Measurements from ENCODE around the gene GPR156. TPM values are rescaled to one million over a fixed set of nuclear protein-coding genes. Genes with fewer than 3 reads are reported as not detected.
A peak's percentile ranks its signal among the peaks of the same experiment; 100 is the strongest.

Gene GPR156
- total RNA-seq, 1 experiment from 2014 or later = 3.1 TPM

GRCh38 chr3:120181632-120182031, 103.4 kb downstream of the GPR156 start:
- BruUV-seq (replicated peaks) = no TSS peak
- peak overlapping the region; percentile 14 for H3K27ac Mint-ChIP-seq (ENCODE audit: unreplicated experiment)
- intact Hi-C loops (cut with micrococcal nuclease; ENCODE audit: unreplicated experiment) = loop anchor here (1.0 to 5.0 kb wide), 4 partner anchors 21 to 349 kb away; partner anchors contain the start of gene GSK3B

GRCh38 chr3:120180731-120181412, 104.2 kb downstream of the GPR156 start:
- Mint-ChIP-seq H3K4me1 (ENCODE audit: low read depth, unreplicated experiment) (peaks cover 35% of the 10 kb centered on the region), H3K27ac (ENCODE audit: unreplicated experiment) (peak overlapping the region; percentile 14), H3K9me3 (ENCODE audit: unreplicated experiment) (no peaks in the 10 kb centered on the region), H3K36me3 (ENCODE audit: insufficient read depth, unreplicated experiment) (peaks cover 10% of the 10 kb centered on the region), H3K27me3 (ENCODE audit: insufficient read depth, unreplicated experiment) (no peaks in the 10 kb centered on the region), H3K4me3 (ENCODE audit: unreplicated experiment) (no peak overlapping the region)
- ChIA-PET CTCF (no interaction called here), POLR2A (no interaction called here)
- TF ChIP-seq CTCF (IDR thresholded peaks at IDR 0.05; ENCODE audit: insufficient read depth in 1 of 2, low read depth in 1 of 2, low read length in 1 of 2, severe bottlenecking in 1 of 2, unreplicated experiment in 1 of 2) = no peak
- H3K4me3 ChIP-seq (ENCODE audit: low read depth, low read length) = no peak overlapping the region
- H3K36me3 ChIP-seq (ENCODE audit: control insufficient read depth, insufficient read depth, low read length) = no peaks in the 10 kb centered on the region
- no peaks in the 10 kb centered on the region for H3K9me3 ChIP-seq
- H3K27me3 ChIP-seq (replicated peaks; ENCODE audit: control insufficient read depth, insufficient read depth, low read length) = no peaks in the 10 kb centered on the region
- intact Hi-C loops (cut with micrococcal nuclease; ENCODE audit: unreplicated experiment) = loop anchor here (1.0 to 5.0 kb wide), 3 partner anchors 21 to 349 kb away; partner anchors contain the start of gene GSK3B
- DNase-seq = peak in 1 of 2 experiments; percentile 51
- no TSS peak for BruUV-seq (replicated peaks)
- H3K4me1 ChIP-seq = peaks cover 26% of the 10 kb centered on the region

More at GRCh38 chr3:120181632-120182031, 103.4 kb downstream of the GPR156 start:
- Mint-ChIP-seq H3K4me3 (ENCODE audit: unreplicated experiment) (no peak overlapping the region), H3K36me3 (ENCODE audit: insufficient read depth, unreplicated experiment) (peaks cover 10% of the 10 kb centered on the region), H3K27me3 (ENCODE audit: insufficient read depth, unreplicated experiment) (no peaks in the 10 kb centered on the region), H3K4me1 (ENCODE audit: low read depth, unreplicated experiment) (peaks cover 35% of the 10 kb centered on the region), H3K9me3 (ENCODE audit: unreplicated experiment) (no peaks in the 10 kb centered on the region)
- no peak for TF ChIP-seq CTCF (IDR thresholded peaks at IDR 0.05; ENCODE audit: insufficient read depth in 1 of 2, low read depth in 1 of 2, low read length in 1 of 2, severe bottlenecking in 1 of 2, unreplicated experiment in 1 of 2)
- Histone ChIP-seq H3K27me3 (replicated peaks; ENCODE audit: control insufficient read depth, insufficient read depth, low read length) (no peaks in the 10 kb centered on the region), H3K36me3 (ENCODE audit: control insufficient read depth, insufficient read depth, low read length) (no peaks in the 10 kb centered on the region), H3K9me3 (no peaks in the 10 kb centered on the region), H3K4me3 (ENCODE audit: low read depth, low read length) (no peak overlapping the region), H3K4me1 (peaks cover 26% of the 10 kb centered on the region)
- ChIA-PET CTCF (no interaction called here), POLR2A (interaction anchor here (0.6 kb wide), 1 partner anchor 86 kb away, joined by 3 read pairs; no protein-coding TSS in a partner anchor)
- DNase-seq = no peak

DNA sequence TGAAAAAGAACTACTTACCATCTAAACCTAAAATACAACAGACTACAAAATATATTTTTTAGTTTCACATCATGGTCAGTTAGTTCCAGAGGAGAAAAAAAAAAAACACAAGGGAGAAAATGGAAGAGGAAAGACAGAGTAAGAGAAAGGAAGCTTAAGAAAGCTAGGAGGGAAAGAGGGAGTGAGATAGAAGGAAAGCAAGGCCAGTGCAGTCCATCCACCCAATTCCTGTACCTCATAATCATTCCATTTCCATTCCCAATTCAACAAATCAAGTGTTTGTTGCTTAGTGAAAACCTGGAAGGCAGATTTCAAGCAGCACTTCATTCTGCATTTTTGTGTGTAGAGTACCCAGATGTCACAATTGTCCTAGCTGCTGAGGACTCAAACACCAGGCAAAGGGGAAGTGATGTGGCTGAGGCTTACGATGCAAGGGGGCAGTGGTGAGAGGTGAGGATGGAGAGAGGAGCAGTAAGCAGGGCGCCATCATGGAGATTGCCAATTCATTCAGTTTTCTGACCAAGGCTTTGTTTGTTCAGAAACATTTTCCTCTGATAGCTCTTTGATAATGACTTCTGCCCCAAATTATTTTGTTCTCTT, 107.2 kb downstream of the GPR156 start:
- Mint-ChIP-seq H3K27me3 (ENCODE audit: insufficient read depth, unreplicated experiment) (no peaks in the 10 kb centered on the region), H3K9me3 (ENCODE audit: unreplicated experiment) (no peaks in the 10 kb centered on the region), H3K4me1 (ENCODE audit: low read depth, unreplicated experiment) (peaks cover 26% of the 10 kb centered on the region), H3K36me3 (ENCODE audit: insufficient read depth, unreplicated experiment) (peaks cover 5% of the 10 kb centered on the region), H3K4me3 (ENCODE audit: unreplicated experiment) (no peak overlapping the region), H3K27ac (ENCODE audit: unreplicated experiment) (peak overlapping the region; percentile 59)
- TF ChIP-seq CTCF (IDR thresholded peaks at IDR 0.05; ENCODE audit: insufficient read depth in 1 of 2, low read depth in 1 of 2, low read length in 1 of 2, severe bottlenecking in 1 of 2, unreplicated experiment in 1 of 2) = no peak
- no peak overlapping the region for H3K4me3 ChIP-seq (ENCODE audit: low read depth, low read length)
- H3K9me3 ChIP-seq = no peaks in the 10 kb centered on the region
- no peak for DNase-seq
- peaks cover 26% of the 10 kb centered on the region for H3K4me1 ChIP-seq
- ChIA-PET CTCF (no interaction called here), POLR2A (interaction anchor here (0.5 to 0.6 kb wide), 2 partner anchors 18 to 383 kb away, joined by 3 to 4 read pairs; no protein-coding TSS in a partner anchor)
- H3K36me3 ChIP-seq (ENCODE audit: control insufficient read depth, insufficient read depth, low read length) = no peaks in the 10 kb centered on the region
- no TSS peak for BruUV-seq (replicated peaks)
- intact Hi-C loops (cut with micrococcal nuclease; ENCODE audit: unreplicated experiment) = no loop called here
- H3K27me3 ChIP-seq (replicated peaks; ENCODE audit: control insufficient read depth, insufficient read depth, low read length) = no peaks in the 10 kb centered on the region
